Mesothelial cell of epicardium (in vitro differentiated cells): ENCODE results near the gene DYNC1H1. TPM values are rescaled to one million over a fixed set of nuclear protein-coding genes. Genes with fewer than 3 reads are reported as not detected.

ENCODE experiments used
- DNase-seq, 2 experiments: peaks; one replicate each; pipeline ENCODE4 v3.0.0; 2021; ENCODE audit warnings: low spot score in 2 of 2; ENCODE audit not compliant: unreplicated experiment in 2 of 2
- H3K27ac Mint-ChIP-seq: 2 replicates; pipeline ENCODE4 v1.8.0; 2021; ENCODE audit warnings: mixed read lengths
- H3K27me3 Mint-ChIP-seq: 2 replicates; pipeline ENCODE4 v1.8.0; 2021; ENCODE audit warnings: low read depth, mixed read lengths
- H3K36me3 Mint-ChIP-seq: 2 replicates; pipeline ENCODE4 v1.8.0; 2021; ENCODE audit warnings: mixed read lengths
- H3K4me1 Mint-ChIP-seq: 2 replicates; pipeline ENCODE4 v1.8.0; 2021; ENCODE audit warnings: mixed read lengths
- H3K4me3 Mint-ChIP-seq: 2 replicates; pipeline ENCODE4 v1.8.0; 2021; ENCODE audit warnings: mild to moderate bottlenecking, moderate library complexity, mixed read lengths
- H3K9me3 Mint-ChIP-seq: 2 replicates; pipeline ENCODE4 v1.8.0; 2021; ENCODE audit warnings: mixed read lengths
- CTCF ChIP-seq: fragments of 200-600 bp; sonication (generic); IDR thresholded peaks from one replicate; pipeline ENCODE4 v1.5.0; 2021; ENCODE audit warnings: antibody characterized with exemption; ENCODE audit not compliant: unreplicated experiment
- total RNA-seq: library from RNA; stranded (reverse); gene quantifications from 3 replicates; pipeline ENCODE4 v1.2.1, GENCODE V29; 2021

Gene DYNC1H1
- total RNA-seq, 1 donor from 2014 or later, result 515 TPM

- DNase-seq, result no peak
- H3K27ac Mint-ChIP-seq, result no peak overlapping the region
- no peaks in the 10 kb centered on the region for H3K4me1 Mint-ChIP-seq
- no peak overlapping the region for H3K4me3 Mint-ChIP-seq
- no peak for TF ChIP-seq CTCF
- no peaks in the 10 kb centered on the region for H3K27me3 Mint-ChIP-seq
- H3K9me3 Mint-ChIP-seq, result no peaks in the 10 kb centered on the region
- peaks cover 66% of the 10 kb centered on the region for H3K36me3 Mint-ChIP-seq
Measured at GRCh38 chr14:102015045-102015685, 50.8 kb downstream of the DYNC1H1 start.

- DNase-seq, result no peak
- H3K9me3 Mint-ChIP-seq, result no peaks in the 10 kb centered on the region
- H3K4me1 Mint-ChIP-seq, result no peaks in the 10 kb centered on the region
- TF ChIP-seq CTCF, result no peak
- H3K4me3 Mint-ChIP-seq, result no peak overlapping the region
- H3K36me3 Mint-ChIP-seq, result peaks cover 66% of the 10 kb centered on the region
- H3K27me3 Mint-ChIP-seq, result no peaks in the 10 kb centered on the region
- no peak overlapping the region for H3K27ac Mint-ChIP-seq
Measured at GRCh38 chr14:102015771-102016170, 51.4 kb downstream of the DYNC1H1 start.

GRCh38 chr14:102016420-102017090 lies 52.2 kb downstream of the DYNC1H1 start:
- Mint-ChIP-seq H3K4me1 (no peaks in the 10 kb centered on the region), H3K27me3 (no peaks in the 10 kb centered on the region), H3K36me3 (peaks cover 67% of the 10 kb centered on the region), H3K4me3 (no peak overlapping the region), H3K27ac (no peak overlapping the region), H3K9me3 (no peaks in the 10 kb centered on the region)
- no peak for TF ChIP-seq CTCF
- DNase-seq, result no peak

GRCh38 chr14:102018251-102018650 lies 53.9 kb downstream of the DYNC1H1 start:
- Mint-ChIP-seq H3K9me3 (no peaks in the 10 kb centered on the region), H3K27me3 (no peaks in the 10 kb centered on the region)

GRCh38 chr14:102019006-102019540 lies 54.7 kb downstream of the DYNC1H1 start:
- Mint-ChIP-seq H3K4me1 (no peaks in the 10 kb centered on the region), H3K27ac (no peak overlapping the region), H3K4me3 (no peak overlapping the region), H3K36me3 (peaks cover 61% of the 10 kb centered on the region), H3K27me3 (no peaks in the 10 kb centered on the region), H3K9me3 (no peaks in the 10 kb centered on the region)
- TF ChIP-seq CTCF, result no peak
- no peak for DNase-seq

More at GRCh38 chr14:102018251-102018650, 53.9 kb downstream of the DYNC1H1 start:
- no peak overlapping the region for H3K27ac Mint-ChIP-seq
- no peak for DNase-seq
- H3K4me3 Mint-ChIP-seq, result no peak overlapping the region
- peaks cover 62% of the 10 kb centered on the region for H3K36me3 Mint-ChIP-seq
- no peak for TF ChIP-seq CTCF
- no peaks in the 10 kb centered on the region for H3K4me1 Mint-ChIP-seq
